Activated CD4-positive, alpha-beta T cell treated with anti-CD3 and anti-CD28 coated beads for 36 hours (primary cell): ENCODE results near the gene PKNOX2. TPM values are rescaled to one million over a fixed set of nuclear protein-coding genes. Genes with fewer than 3 reads are reported as not detected.
"Not testable (repeated sequence)": the region's sequence is repeated elsewhere in the genome, so short reads cannot be mapped to it uniquely, and the experiment has no call there.

Source experiments
- ATAC-seq: fragments of 200-7000 bp; cut with Tn5 transposase; one replicate; pipeline ENCODE4 v1.10.0; 2021; ENCODE audit warnings: mild to moderate bottlenecking, moderate library complexity
- CTCF ChIA-PET: fragments of 350-600 bp; sonication (Branson Sonifier 250); formaldehyde crosslinking; loops from one replicate; lab custom pipeline; 2021; ENCODE audit warnings: antibody characterized with exemption; lab: Charles Lee
- POLR2A ChIA-PET: fragments of 350-600 bp; sonication (Branson Sonifier 250); formaldehyde crosslinking; loops from one replicate; lab custom pipeline; 2021; ENCODE audit warnings: antibody characterized with exemption, inconsistent platforms; lab: Charles Lee
- DNase-seq: peaks from one replicate; pipeline ENCODE4 v3.0.0-alpha.2; 2020
- H3K27ac Mint-ChIP-seq: one replicate; pipeline ENCODE4 v1.8.0; 2021; ENCODE audit warnings: mixed read lengths
- H3K27me3 Mint-ChIP-seq: one replicate; pipeline ENCODE4 v1.8.0; 2021; ENCODE audit warnings: mixed read lengths
- H3K36me3 Mint-ChIP-seq: one replicate; pipeline ENCODE4 v1.8.0; 2021; ENCODE audit warnings: low read depth, mixed read lengths
- H3K4me1 Mint-ChIP-seq: one replicate; pipeline ENCODE4 v1.8.0; 2021; ENCODE audit warnings: mixed read lengths
- H3K4me3 Mint-ChIP-seq: one replicate; pipeline ENCODE4 v1.8.0; 2021; ENCODE audit warnings: mild to moderate bottlenecking, moderate library complexity, mixed read lengths
- H3K9me3 Mint-ChIP-seq: one replicate; pipeline ENCODE4 v1.8.0; 2021; ENCODE audit warnings: low read depth, mixed read lengths
- intact Hi-C, 2 experiments: fragments of 100-400 bp; cut with DNase I in 1 of 2; cut with micrococcal nuclease in 1 of 2; formaldehyde crosslinking; loops; one replicate each; pipeline versions ENCODE4 v1.14.2 to v1.15.1; 2022 to 2024; cut with DNase I, micrococcal nuclease
- total RNA-seq, 2 experiments: library from RNA; stranded (reverse); gene quantifications; one replicate each; pipeline ENCODE4 v1.2.3, GENCODE V29; 2021

Gene PKNOX2
- total RNA-seq, 2 experiments from 2014 or later: not detected

GRCh38 chr11:125211191-125211947 is 46.8 kb downstream of the PKNOX2 start:
- no peak overlapping the region for H3K4me3 Mint-ChIP-seq
- H3K27me3 Mint-ChIP-seq: peaks cover 10% of the 10 kb centered on the region
- no peak overlapping the region for H3K27ac Mint-ChIP-seq
- no peaks in the 10 kb centered on the region for H3K9me3 Mint-ChIP-seq
- H3K4me1 Mint-ChIP-seq: no peaks in the 10 kb centered on the region
- intact Hi-C loops: no loop called here
- ChIA-PET CTCF (no interaction called here), POLR2A (no interaction called here)
- H3K36me3 Mint-ChIP-seq: no peaks in the 10 kb centered on the region
- DNase-seq (no peak), ATAC-seq (no peak)

- DNase-seq: no peak
- intact Hi-C loops: no loop called here
- no peak overlapping the region for H3K27ac Mint-ChIP-seq
- ChIA-PET POLR2A (no interaction called here), CTCF (no interaction called here)
- peaks cover 10% of the 10 kb centered on the region for H3K27me3 Mint-ChIP-seq
- no peaks in the 10 kb centered on the region for H3K4me1 Mint-ChIP-seq
- no peaks in the 10 kb centered on the region for H3K9me3 Mint-ChIP-seq
- ATAC-seq: no peak
- H3K36me3 Mint-ChIP-seq: no peaks in the 10 kb centered on the region
- H3K4me3 Mint-ChIP-seq: no peak overlapping the region
These were observed 47.4 kb downstream of the PKNOX2 start for GRCh38 chr11:125211948-125212340.

GRCh38 chr11:125214601-125215565 is 50.3 kb downstream of the PKNOX2 start:
- H3K9me3 Mint-ChIP-seq: no peaks in the 10 kb centered on the region
- H3K27ac Mint-ChIP-seq: no peak overlapping the region
- POLR2A ChIA-PET: no interaction called here
- DNase-seq: no peak
- CTCF ChIA-PET: no interaction called here
- no peak overlapping the region for H3K4me3 Mint-ChIP-seq
- ATAC-seq: no peak
- intact Hi-C loops: no loop called here
- no peaks in the 10 kb centered on the region for H3K4me1 Mint-ChIP-seq
- H3K27me3 Mint-ChIP-seq: peaks cover 24% of the 10 kb centered on the region
- H3K36me3 Mint-ChIP-seq: no peaks in the 10 kb centered on the region

DNA sequence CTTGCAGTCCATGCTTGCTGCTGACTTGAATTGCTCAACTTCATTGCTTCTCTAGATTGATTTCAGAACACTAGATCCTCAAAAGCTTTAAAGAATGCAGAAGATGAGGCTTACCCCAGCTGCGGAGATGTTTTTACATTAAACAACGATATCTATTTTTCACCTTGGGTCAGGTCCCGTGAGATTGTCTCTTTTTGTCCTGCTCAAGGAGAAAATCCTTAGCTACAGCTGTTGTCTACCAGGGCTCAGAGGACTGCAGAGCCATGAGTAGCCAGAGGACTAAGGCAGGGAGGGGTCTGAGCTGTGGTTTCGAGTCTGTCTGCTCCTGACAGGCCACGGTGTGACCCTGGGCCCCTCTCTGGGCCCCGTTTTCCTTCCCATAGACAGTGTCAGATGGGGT is 51.4 kb downstream of the PKNOX2 start:
- no peaks in the 10 kb centered on the region for H3K4me1 Mint-ChIP-seq
- H3K27ac Mint-ChIP-seq: no peak overlapping the region
- peaks cover 24% of the 10 kb centered on the region for H3K27me3 Mint-ChIP-seq
- H3K9me3 Mint-ChIP-seq: no peaks in the 10 kb centered on the region
- no peak overlapping the region for H3K4me3 Mint-ChIP-seq
- intact Hi-C loops: no loop called here
- ATAC-seq (no peak), DNase-seq (no peak)
- no peaks in the 10 kb centered on the region for H3K36me3 Mint-ChIP-seq
- CTCF ChIA-PET: no interaction called here
- POLR2A ChIA-PET: no interaction called here

GRCh38 chr11:125218336-125218735 is 53.8 kb downstream of the PKNOX2 start:
- Mint-ChIP-seq H3K36me3 (no peaks in the 10 kb centered on the region), H3K27ac (no peak overlapping the region), H3K27me3 (peaks cover 20% of the 10 kb centered on the region), H3K9me3 (no peaks in the 10 kb centered on the region), H3K4me1 (no peaks in the 10 kb centered on the region), H3K4me3 (no peak overlapping the region)
- DNase-seq (no peak), ATAC-seq (no peak)
- POLR2A ChIA-PET: interaction anchor here (0.7 kb wide), 1 partner anchor 85 kb away, joined by 3 read pairs; no protein-coding TSS in a partner anchor
- intact Hi-C loops: no loop called here
- CTCF ChIA-PET: no interaction called here

DNA sequence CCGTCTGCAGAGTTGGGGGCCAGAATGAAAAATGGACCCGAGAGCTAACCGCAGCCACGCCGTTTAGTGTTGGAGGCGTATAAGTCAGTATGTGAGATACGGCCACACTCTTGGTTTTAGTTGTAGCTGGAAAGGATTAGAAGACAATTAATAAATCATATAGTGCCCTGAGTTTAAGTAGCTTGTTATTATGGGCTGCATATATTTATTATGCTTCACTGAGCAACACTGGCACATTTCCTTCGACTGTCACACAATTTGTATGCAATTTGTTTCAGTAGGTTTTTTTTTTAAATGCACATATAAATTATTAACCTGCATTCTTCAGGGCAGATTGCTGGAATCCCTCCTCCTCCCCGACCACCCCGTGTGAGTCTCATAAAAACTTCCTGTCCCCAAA is 56.9 kb downstream of the PKNOX2 start:
- ATAC-seq: no peak
- no peaks in the 10 kb centered on the region for H3K9me3 Mint-ChIP-seq
- intact Hi-C loops: no loop called here
- no peak overlapping the region for H3K4me3 Mint-ChIP-seq
- CTCF ChIA-PET: interaction anchor here (0.7 kb wide), 1 partner anchor 125 kb away, joined by 3 read pairs; no protein-coding TSS in a partner anchor
- H3K27me3 Mint-ChIP-seq: peaks cover 17% of the 10 kb centered on the region
- no peak for DNase-seq
- no peaks in the 10 kb centered on the region for H3K4me1 Mint-ChIP-seq
- H3K36me3 Mint-ChIP-seq: no peaks in the 10 kb centered on the region
- POLR2A ChIA-PET: no interaction called here
- no peak overlapping the region for H3K27ac Mint-ChIP-seq

GRCh38 chr11:125222494-125222893 is 57.9 kb downstream of the PKNOX2 start:
- intact Hi-C loops: no loop called here
- no peak overlapping the region for H3K4me3 Mint-ChIP-seq
- peaks cover 11% of the 10 kb centered on the region for H3K27me3 Mint-ChIP-seq
- POLR2A ChIA-PET: no interaction called here
- ATAC-seq (no peak), DNase-seq (no peak)
- CTCF ChIA-PET: no interaction called here
- no peak overlapping the region for H3K27ac Mint-ChIP-seq
- no peaks in the 10 kb centered on the region for H3K36me3 Mint-ChIP-seq
- no peaks in the 10 kb centered on the region for H3K4me1 Mint-ChIP-seq
- no peaks in the 10 kb centered on the region for H3K9me3 Mint-ChIP-seq

GRCh38 chr11:125223161-125223560 is 58.6 kb downstream of the PKNOX2 start:
- H3K9me3 Mint-ChIP-seq, POLR2A ChIA-PET, intact Hi-C loops, DNase-seq, H3K27me3 Mint-ChIP-seq, ATAC-seq, H3K4me1 Mint-ChIP-seq, CTCF ChIA-PET, H3K27ac Mint-ChIP-seq, H3K36me3 Mint-ChIP-seq, H3K4me3 Mint-ChIP-seq: not testable (repeated sequence)

DNA sequence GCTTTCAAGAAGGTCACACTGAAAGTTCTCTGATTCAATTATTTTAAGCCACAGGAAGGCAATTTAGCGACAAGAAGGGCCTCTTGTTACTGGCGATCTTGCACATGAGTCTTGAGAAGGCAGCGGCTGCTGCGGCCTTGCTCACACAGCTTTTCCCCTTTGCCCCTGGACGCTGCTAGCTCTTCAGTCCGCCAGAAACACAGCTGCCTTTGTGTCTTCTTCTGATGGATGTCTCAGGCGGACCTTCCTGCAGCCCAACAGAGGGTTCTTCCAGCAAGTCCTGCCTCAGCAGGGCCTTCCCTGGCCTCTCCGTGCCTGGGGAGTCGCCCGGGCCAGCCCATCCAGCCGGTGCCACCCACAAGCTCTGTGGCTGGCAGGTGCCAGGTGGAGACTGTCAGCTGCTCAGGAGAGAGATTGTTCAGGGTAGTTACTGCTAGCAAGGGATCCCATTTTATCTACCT is 59.4 kb downstream of the PKNOX2 start:
- CTCF ChIA-PET: no interaction called here
- no peak for ATAC-seq
- Mint-ChIP-seq H3K9me3 (no peaks in the 10 kb centered on the region), H3K36me3 (no peaks in the 10 kb centered on the region), H3K4me3 (no peak overlapping the region), H3K27me3 (peaks cover 2% of the 10 kb centered on the region), H3K27ac (no peak overlapping the region), H3K4me1 (no peaks in the 10 kb centered on the region)
- DNase-seq: no peak
- intact Hi-C loops: no loop called here
- POLR2A ChIA-PET: no interaction called here

DNA sequence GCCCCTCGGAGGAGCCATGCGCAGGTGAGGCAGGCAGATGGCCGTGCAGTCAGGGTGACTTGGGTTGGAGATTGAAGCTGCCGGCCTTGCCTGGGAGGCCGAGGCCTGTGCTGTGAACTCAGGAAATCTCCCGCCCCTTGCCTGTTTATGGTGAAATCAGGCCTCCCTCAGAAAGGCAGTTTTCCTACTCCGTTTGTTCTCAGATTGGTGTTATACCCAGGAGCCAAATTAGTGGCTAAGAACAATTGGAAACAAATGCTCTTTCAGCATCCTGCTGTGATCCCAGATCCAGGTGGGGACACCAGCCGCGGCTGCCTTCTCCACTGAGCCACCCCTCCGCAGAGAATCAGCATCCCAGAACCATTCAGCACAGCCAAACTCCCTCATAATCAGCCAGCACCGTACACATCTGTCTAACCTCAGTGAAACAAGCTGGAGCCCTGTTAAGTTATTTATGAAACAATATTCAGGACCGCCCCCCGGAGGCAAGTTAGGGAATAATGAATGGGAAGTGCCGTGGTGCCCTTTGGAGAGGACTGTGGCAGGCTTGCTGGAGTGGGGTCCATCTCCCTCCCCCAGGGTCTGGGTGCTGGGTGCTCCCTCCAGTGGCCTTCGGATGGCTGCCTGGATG is 60.0 kb downstream of the PKNOX2 start:
- Mint-ChIP-seq H3K27me3 (peaks cover 4% of the 10 kb centered on the region), H3K9me3 (no peaks in the 10 kb centered on the region), H3K4me3 (no peak overlapping the region), H3K4me1 (no peaks in the 10 kb centered on the region), H3K27ac (no peak overlapping the region), H3K36me3 (no peaks in the 10 kb centered on the region)
- ChIA-PET POLR2A (no interaction called here), CTCF (no interaction called here)
- DNase-seq (peak; percentile 6), ATAC-seq (no peak)
- intact Hi-C loops: no loop called here

GRCh38 chr11:125225401-125225800 is 60.9 kb downstream of the PKNOX2 start:
- no peak overlapping the region for H3K4me3 Mint-ChIP-seq
- no peaks in the 10 kb centered on the region for H3K36me3 Mint-ChIP-seq
- DNase-seq (no peak), ATAC-seq (no peak)
- H3K4me1 Mint-ChIP-seq: no peaks in the 10 kb centered on the region
- no peaks in the 10 kb centered on the region for H3K9me3 Mint-ChIP-seq
- peaks cover 4% of the 10 kb centered on the region for H3K27me3 Mint-ChIP-seq
- ChIA-PET POLR2A (no interaction called here), CTCF (no interaction called here)
- H3K27ac Mint-ChIP-seq: no peak overlapping the region
- intact Hi-C loops: no loop called here
